Suprapubic skin (tissue), 4 donors: Measurements from ENCODE around the gene UGT1A7.
"Not testable (repeated sequence)": the region's sequence is repeated elsewhere in the genome, so short reads cannot be mapped to it uniquely, and the experiment has no call there.

Source experiments
- EP300 ChIP-seq: sonication (generic); formaldehyde crosslinking; IDR thresholded peaks from one replicate; pipeline ENCODE4 v1.6.1; 2017; ENCODE audit warnings: antibody characterized with exemption
- POLR2A ChIP-seq, 2 donors: fragments of 450-650 bp; IDR thresholded peaks; one replicate each; pipeline ENCODE4 v1.6.1; 2017; ENCODE audit warnings: antibody characterized with exemption in 2 of 2, mild to moderate bottlenecking in 2 of 2, moderate library complexity in 2 of 2
- POLR2AphosphoS5 ChIP-seq, 3 donors: sonication (generic); formaldehyde crosslinking; IDR thresholded peaks; one replicate each; pipeline ENCODE4 v1.6.1; 2017; ENCODE audit warnings: antibody characterized with exemption in 3 of 3
- TF ChIP-seq, protein P1 (sequence below), 2 donors: fragments of 200-600 bp in 1 of 2; fragments of 450-650 bp in 1 of 2; sonication (generic) in 1 of 2; IDR thresholded peaks; one replicate each; pipeline ENCODE4 v1.5.1; 2016 to 2019; ENCODE audit warnings: antibody characterized with exemption in 2 of 2, mild to moderate bottlenecking in 1 of 2, moderate library complexity in 1 of 2

DNA sequence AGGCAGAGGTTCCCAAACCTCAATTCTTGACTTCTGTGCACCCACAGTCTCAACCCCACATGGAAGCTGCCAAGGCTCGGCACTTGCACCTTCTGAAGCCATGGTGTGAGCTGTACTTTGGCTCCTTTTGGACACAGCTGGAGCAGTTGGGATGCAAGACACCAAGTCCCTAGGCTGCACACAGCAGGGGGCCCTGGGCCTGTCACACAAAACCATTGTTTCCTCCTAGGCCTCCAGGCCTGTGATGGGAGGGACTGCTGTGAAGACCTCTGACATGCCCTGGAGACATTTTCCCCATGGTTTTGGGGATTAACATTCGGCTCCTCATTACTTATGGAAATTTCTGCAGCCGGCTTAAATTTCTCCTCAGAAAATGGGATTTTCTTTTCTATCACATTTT is 35.7 kb upstream of the UGT1A7 start:
- TF ChIP-seq POLR2A (IDR thresholded peaks at IDR 0.05); POLR2AphosphoS5 (IDR thresholded peaks at IDR 0.05); EP300: not testable (repeated sequence)
- TF ChIP-seq, protein P1, sequence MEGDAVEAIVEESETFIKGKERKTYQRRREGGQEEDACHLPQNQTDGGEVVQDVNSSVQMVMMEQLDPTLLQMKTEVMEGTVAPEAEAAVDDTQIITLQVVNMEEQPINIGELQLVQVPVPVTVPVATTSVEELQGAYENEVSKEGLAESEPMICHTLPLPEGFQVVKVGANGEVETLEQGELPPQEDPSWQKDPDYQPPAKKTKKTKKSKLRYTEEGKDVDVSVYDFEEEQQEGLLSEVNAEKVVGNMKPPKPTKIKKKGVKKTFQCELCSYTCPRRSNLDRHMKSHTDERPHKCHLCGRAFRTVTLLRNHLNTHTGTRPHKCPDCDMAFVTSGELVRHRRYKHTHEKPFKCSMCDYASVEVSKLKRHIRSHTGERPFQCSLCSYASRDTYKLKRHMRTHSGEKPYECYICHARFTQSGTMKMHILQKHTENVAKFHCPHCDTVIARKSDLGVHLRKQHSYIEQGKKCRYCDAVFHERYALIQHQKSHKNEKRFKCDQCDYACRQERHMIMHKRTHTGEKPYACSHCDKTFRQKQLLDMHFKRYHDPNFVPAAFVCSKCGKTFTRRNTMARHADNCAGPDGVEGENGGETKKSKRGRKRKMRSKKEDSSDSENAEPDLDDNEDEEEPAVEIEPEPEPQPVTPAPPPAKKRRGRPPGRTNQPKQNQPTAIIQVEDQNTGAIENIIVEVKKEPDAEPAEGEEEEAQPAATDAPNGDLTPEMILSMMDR (IDR thresholded peaks at IDR 0.05) = not testable (repeated sequence)
